GM12801 (cell line): Measurements from ENCODE around the gene SGTA.

Experiments
- CTCF ChIP-seq: IDR thresholded peaks from one replicate; pipeline ENCODE4 v1.5.1; 2011; ENCODE audit warnings: control low read depth; ENCODE audit not compliant: insufficient read length; ENCODE audit errors: extremely low read depth

SGTA gene

GRCh38 chr19:2782936-2783780 is at the start of gene SGTA:
Gene SGTA (minus strand): TSS chr19:2783273. CDS start chr19:2769068, 14,205 bp downstream.
- no peak for TF ChIP-seq CTCF

GRCh38 chr19:2827840-2828489 is 44.9 kb upstream of the SGTA start:
- no peak for TF ChIP-seq CTCF

GRCh38 chr19:2827022-2827421 is 43.9 kb upstream of the SGTA start:
- TF ChIP-seq CTCF = no peak

- TF ChIP-seq CTCF = no peak
Measured at GRCh38 chr19:2824129-2824528, 41.1 kb upstream of the SGTA start.

- TF ChIP-seq CTCF = no peak
Measured at GRCh38 chr19:2823646-2824045, 40.6 kb upstream of the SGTA start.

GRCh38 chr19:2822846-2823245 is 39.8 kb upstream of the SGTA start:
- no peak for TF ChIP-seq CTCF

GRCh38 chr19:2820112-2820702 is 37.1 kb upstream of the SGTA start:
- no peak for TF ChIP-seq CTCF
